Suprapubic skin (tissue), 4 donors: ENCODE results near the gene CPT1B. TPM values are rescaled to one million over a fixed set of nuclear protein-coding genes. Genes with fewer than 3 reads are reported as not detected.
"Not testable (repeated sequence)": the region's sequence is repeated elsewhere in the genome, so short reads cannot be mapped to it uniquely, and the experiment has no call there.

Experiments used
- DNase-seq, 2 donors: peaks; one replicate each; pipeline ENCODE4 v3.0.0-alpha.2; 2019; ENCODE audit warnings: low spot score in 2 of 2
- H3K27ac ChIP-seq: fragments of 200-600 bp; sonication (generic); one replicate; pipeline ENCODE4 v1.5.1; 2019
- H3K27me3 ChIP-seq: fragments of 200-600 bp; sonication (generic); one replicate; pipeline ENCODE4 v1.5.1; 2019
- H3K36me3 ChIP-seq: fragments of 200-600 bp; sonication (generic); one replicate; pipeline ENCODE4 v1.5.1; 2019
- H3K4me1 ChIP-seq: fragments of 200-600 bp; sonication (generic); one replicate; pipeline ENCODE4 v1.5.1; 2019
- H3K4me3 ChIP-seq: fragments of 200-600 bp; sonication (generic); one replicate; pipeline ENCODE4 v1.5.1; 2019; ENCODE audit warnings: mild to moderate bottlenecking
- H3K9me3 ChIP-seq: fragments of 200-600 bp; sonication (generic); one replicate; pipeline ENCODE4 v1.5.1; 2019
- CTCF ChIP-seq, 2 donors: fragments of 200-600 bp in 1 of 2; fragments of 450-650 bp in 1 of 2; sonication (generic) in 1 of 2; IDR thresholded peaks; one replicate each; pipeline ENCODE4 v1.5.1; 2016 to 2019; ENCODE audit warnings: antibody characterized with exemption in 2 of 2, mild to moderate bottlenecking in 1 of 2, moderate library complexity in 1 of 2
- EP300 ChIP-seq: sonication (generic); formaldehyde crosslinking; IDR thresholded peaks from one replicate; pipeline ENCODE4 v1.6.1; 2017; ENCODE audit warnings: antibody characterized with exemption
- POLR2A ChIP-seq, 2 donors: fragments of 450-650 bp; IDR thresholded peaks; one replicate each; pipeline ENCODE4 v1.6.1; 2017; ENCODE audit warnings: antibody characterized with exemption in 2 of 2, mild to moderate bottlenecking in 2 of 2, moderate library complexity in 2 of 2
- POLR2AphosphoS5 ChIP-seq, 3 donors: sonication (generic); formaldehyde crosslinking; IDR thresholded peaks; one replicate each; pipeline ENCODE4 v1.6.1; 2017; ENCODE audit warnings: antibody characterized with exemption in 3 of 3
- WGBS: methylation state at CpG from one replicate; pipeline ENCODE4 v1.1.5; 2018; 5-methylcytosine and 5-hydroxymethylcytosine counted together
- total RNA-seq, 4 donors: library from RNA; depleted of rRNA; stranded (reverse); fragments of >200 nt; gene quantifications; one replicate each; pipeline ENCODE4 v1.1.0, GENCODE V29; 2016

CPT1B gene
- total RNA-seq, 4 donors from 2014 or later = 12.7 to 46.6 (median 19.2) TPM

- no peak overlapping the region for H3K27ac ChIP-seq
- no peak for DNase-seq
- peaks cover 74% of the 10 kb centered on the region for H3K36me3 ChIP-seq
- no peaks in the 10 kb centered on the region for H3K9me3 ChIP-seq
- no peak overlapping the region for H3K4me3 ChIP-seq
- TF ChIP-seq CTCF (IDR thresholded peaks at IDR 0.05) (no peak), EP300 (no peak)
- peaks cover 32% of the 10 kb centered on the region for H3K4me1 ChIP-seq
- H3K27me3 ChIP-seq = no peaks in the 10 kb centered on the region
- WGBS = 90% methylated on average over 2 of the region's 10 CpGs
These were observed 56.5 kb downstream of the CPT1B start for GRCh38 chr22:50521710-50522109.

DNA sequence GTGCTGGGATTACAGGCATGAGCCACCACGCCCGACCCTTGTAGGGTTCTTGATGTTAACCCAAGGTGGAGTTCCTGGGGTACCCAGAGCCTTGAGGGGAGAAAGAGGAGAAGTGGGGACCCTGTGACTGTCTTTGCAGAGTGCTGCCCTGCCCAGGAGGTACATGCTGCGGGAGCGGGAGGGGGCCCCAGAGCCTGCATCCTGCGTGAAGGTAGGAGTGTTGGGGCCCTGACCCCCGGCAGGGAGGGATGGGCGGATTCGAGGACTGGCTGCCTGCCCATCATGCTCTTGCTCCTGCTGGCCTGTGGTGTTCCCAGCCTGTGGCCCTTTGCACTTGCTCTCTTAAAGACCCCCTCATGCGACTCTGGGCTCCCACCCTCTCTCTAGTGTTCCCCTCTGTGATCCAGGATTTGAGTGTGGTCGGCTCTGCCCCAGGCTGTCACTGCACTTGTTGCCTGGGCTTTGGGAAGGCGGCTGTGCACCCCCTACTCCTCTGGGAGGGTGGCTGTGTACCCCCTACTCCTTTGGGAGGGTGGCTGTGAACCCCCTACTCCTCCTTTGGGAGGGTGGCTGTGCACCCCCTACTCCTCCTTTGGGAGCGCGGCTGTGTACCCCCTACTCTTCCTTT lies 57.3 kb downstream of the CPT1B start:
- Histone ChIP-seq H3K27ac (no peak overlapping the region), H3K4me3 (no peak overlapping the region), H3K36me3 (peaks cover 79% of the 10 kb centered on the region), H3K27me3 (no peaks in the 10 kb centered on the region), H3K4me1 (peaks cover 30% of the 10 kb centered on the region), H3K9me3 (no peaks in the 10 kb centered on the region)
- TF ChIP-seq POLR2A (IDR thresholded peaks at IDR 0.05) (no peak), CTCF (IDR thresholded peaks at IDR 0.05) (no peak), EP300 (no peak), POLR2AphosphoS5 (IDR thresholded peaks at IDR 0.05) (no peak)
- no peak for DNase-seq
- 95% methylated on average over 9 of the region's 13 CpGs for WGBS

DNA sequence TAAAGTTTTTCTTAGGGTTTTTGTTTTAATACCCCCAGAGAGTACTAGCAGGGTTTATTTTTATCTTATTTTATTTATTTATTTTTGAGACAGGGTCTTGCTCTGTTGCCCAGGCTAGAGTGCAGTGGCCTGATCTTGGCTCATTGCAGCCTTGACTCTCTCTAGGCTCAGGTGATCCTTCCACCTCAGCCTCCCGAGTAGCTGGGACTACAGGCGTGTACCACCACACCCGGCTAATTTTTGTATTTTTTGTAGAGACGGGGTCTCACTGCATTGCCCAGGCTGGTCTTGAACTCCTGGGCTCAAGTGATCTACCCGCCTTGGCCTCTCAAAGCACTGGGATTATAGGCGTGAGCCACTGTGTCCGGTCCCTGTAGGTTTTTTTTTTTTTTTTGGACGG lies 58.0 kb downstream of the CPT1B start:
- H3K36me3 ChIP-seq = peaks cover 79% of the 10 kb centered on the region

GRCh38 chr22:50519151-50519550 lies 59.1 kb downstream of the CPT1B start:
- 100% methylated on average over 4 of the region's 8 CpGs for WGBS
- Histone ChIP-seq H3K4me1 (peaks cover 18% of the 10 kb centered on the region), H3K27me3 (no peaks in the 10 kb centered on the region), H3K9me3 (no peaks in the 10 kb centered on the region), H3K27ac (no peak overlapping the region), H3K4me3 (no peak overlapping the region), H3K36me3 (peaks cover 83% of the 10 kb centered on the region)
- no peak for DNase-seq
- no peak for TF ChIP-seq CTCF (IDR thresholded peaks at IDR 0.05)
- TF ChIP-seq EP300 = no peak
- no peak for TF ChIP-seq POLR2A (IDR thresholded peaks at IDR 0.05)
- no peak for TF ChIP-seq POLR2AphosphoS5 (IDR thresholded peaks at IDR 0.05)

More for the DNA sequence above, 58.0 kb downstream of the CPT1B start:
- not testable (repeated sequence) for H3K27ac ChIP-seq, DNase-seq, H3K4me3 ChIP-seq, H3K9me3 ChIP-seq, H3K27me3 ChIP-seq
- WGBS = 97% methylated on average over 8 of the region's 8 CpGs
- H3K4me1 ChIP-seq = peaks cover 28% of the 10 kb centered on the region

Other genes with a start within 250 kb of the CPT1B start
- 10 to 100 TPM; 46.7 to 70.3 (median 64.6) TPM for gene PPP6R2, start 235.1 kb downstream of the CPT1B start, total RNA-seq
- 100 to 1,000 TPM in 3 of 4 donors, 10 to 100 TPM in 1; 92.5 to 137 (median 115) TPM for gene SBF1, start 103.4 kb downstream of the CPT1B start, total RNA-seq
- gene ADM2, start 96.9 kb downstream of the CPT1B start, total RNA-seq = 1 to 10 TPM in 1 of 4 donors, under 1 TPM in 2, not detected in 1; 0.24 to 2.7 (median 0.30) TPM
- gene MIOX, start 91.6 kb downstream of the CPT1B start, total RNA-seq = not detected
- 10 to 100 TPM; 28.9 to 65.6 (median 44.7) TPM for gene LMF2, start 70.7 kb downstream of the CPT1B start, total RNA-seq
- 10 to 100 TPM; 39.6 to 51.9 (median 50.0) TPM for gene NCAPH2, start 70.2 kb downstream of the CPT1B start, total RNA-seq
- gene SCO2, start 52.8 kb downstream of the CPT1B start, total RNA-seq = 1 to 10 TPM in 3 of 4 donors, not detected in 1; 1.7 to 7.9 (median 4.7) TPM
- gene TYMP, start 48.4 kb downstream of the CPT1B start, total RNA-seq = 10 to 100 TPM; 23.6 to 46.9 (median 30.8) TPM
- gene KLHDC7B, start 32.5 kb downstream of the CPT1B start, total RNA-seq = under 1 TPM in 1 of 4 donors, not detected in 3; 0.26 TPM
- gene SYCE3, start 15.5 kb downstream of the CPT1B start, total RNA-seq = not detected
- 10 to 100 TPM; 43.0 to 86.5 (median 73.0) TPM for gene CHKB, start 4.4 kb upstream of the CPT1B start, total RNA-seq
- 1 to 10 TPM; 2.6 to 4.4 (median 3.7) TPM for gene MAPK8IP2, start 22.4 kb upstream of the CPT1B start, total RNA-seq
- 10 to 100 TPM; 37.0 to 51.3 (median 42.2) TPM for gene ARSA, start 49.7 kb upstream of the CPT1B start, total RNA-seq
- gene SHANK3, start 94.4 kb upstream of the CPT1B start, total RNA-seq = 10 to 100 TPM in 2 of 4 donors, 1 to 10 TPM in 2; 2.9 to 15.9 (median 9.5) TPM
- gene ACR, start 159.8 kb upstream of the CPT1B start, total RNA-seq = not detected
- 10 to 100 TPM; 16.6 to 28.4 (median 24.8) TPM for gene RABL2B, start 205.2 kb upstream of the CPT1B start, total RNA-seq